MM.1S (cell line): ENCODE measurements around the gene TANGO2.

Experiments used
- EZH2 ChIP-seq: fragments of 300-600 bp; sonication (generic); optimal IDR thresholded peaks from 2 replicates; pipeline ENCODE3; 2017; ENCODE audit warnings: low read depth, mild to moderate bottlenecking, antibody characterized with exemption, low read length, mixed read lengths
- EZH2phosphoT487 ChIP-seq: fragments of 300-600 bp; sonication (generic); IDR thresholded peaks from 2 replicates; pipeline ENCODE4 v1.6.1; 2018; ENCODE audit warnings: antibody characterized with exemption, low read length
- TF ChIP-seq, protein P1 (sequence below): fragments of 300-600 bp; sonication (generic); IDR thresholded peaks from 2 replicates; pipeline ENCODE4 v1.5.1; 2016; ENCODE audit warnings: antibody characterized with exemption, low read length, mixed read lengths

DNA sequence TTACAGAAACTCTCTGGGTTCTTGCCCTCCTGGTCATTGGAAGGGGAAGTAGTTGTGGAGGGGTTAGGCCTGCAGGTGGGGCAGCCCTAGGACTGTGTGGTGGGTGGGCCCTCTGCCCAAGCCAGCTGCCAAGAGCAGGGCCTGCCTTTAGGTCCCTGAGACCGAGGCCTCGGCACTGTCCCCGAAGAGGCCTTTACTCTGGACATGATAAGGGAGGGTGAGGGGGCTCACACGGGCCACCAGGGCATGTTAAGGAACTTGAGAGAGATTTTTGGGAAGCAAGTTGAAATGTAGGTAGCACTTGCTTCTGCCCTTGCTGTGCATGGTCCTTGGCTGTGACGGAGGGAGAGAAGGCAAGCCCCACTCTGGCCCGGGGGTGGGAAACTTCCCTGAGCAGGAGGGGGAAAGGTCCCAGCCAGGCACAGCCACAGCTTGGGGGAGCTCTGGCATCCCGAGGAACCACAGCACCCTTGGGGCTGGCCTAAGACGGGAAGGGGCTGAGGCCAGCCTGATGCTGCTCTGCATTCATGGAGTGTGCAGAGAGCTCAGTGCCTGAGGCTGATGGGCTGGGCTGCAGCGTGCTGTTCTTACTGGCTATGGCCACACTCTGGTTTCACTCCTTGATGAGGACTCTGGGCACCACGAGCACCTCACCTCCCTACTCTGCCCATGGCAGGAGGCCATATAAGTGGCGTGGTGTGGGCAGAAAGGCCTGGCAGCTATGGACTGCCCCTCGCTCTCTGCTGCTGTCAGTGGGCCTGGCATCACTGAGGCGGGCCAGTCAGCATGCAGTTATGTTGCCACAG is 87.2 kb downstream of the TANGO2 start:
- no peak for TF ChIP-seq EZH2
- TF ChIP-seq, protein P1, sequence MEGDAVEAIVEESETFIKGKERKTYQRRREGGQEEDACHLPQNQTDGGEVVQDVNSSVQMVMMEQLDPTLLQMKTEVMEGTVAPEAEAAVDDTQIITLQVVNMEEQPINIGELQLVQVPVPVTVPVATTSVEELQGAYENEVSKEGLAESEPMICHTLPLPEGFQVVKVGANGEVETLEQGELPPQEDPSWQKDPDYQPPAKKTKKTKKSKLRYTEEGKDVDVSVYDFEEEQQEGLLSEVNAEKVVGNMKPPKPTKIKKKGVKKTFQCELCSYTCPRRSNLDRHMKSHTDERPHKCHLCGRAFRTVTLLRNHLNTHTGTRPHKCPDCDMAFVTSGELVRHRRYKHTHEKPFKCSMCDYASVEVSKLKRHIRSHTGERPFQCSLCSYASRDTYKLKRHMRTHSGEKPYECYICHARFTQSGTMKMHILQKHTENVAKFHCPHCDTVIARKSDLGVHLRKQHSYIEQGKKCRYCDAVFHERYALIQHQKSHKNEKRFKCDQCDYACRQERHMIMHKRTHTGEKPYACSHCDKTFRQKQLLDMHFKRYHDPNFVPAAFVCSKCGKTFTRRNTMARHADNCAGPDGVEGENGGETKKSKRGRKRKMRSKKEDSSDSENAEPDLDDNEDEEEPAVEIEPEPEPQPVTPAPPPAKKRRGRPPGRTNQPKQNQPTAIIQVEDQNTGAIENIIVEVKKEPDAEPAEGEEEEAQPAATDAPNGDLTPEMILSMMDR: no peak
- no peak for TF ChIP-seq EZH2phosphoT487
